ENCODE results near the gene STK16.
"Not testable (repeated sequence)": the region's sequence is repeated elsewhere in the genome, so short reads cannot be mapped to it uniquely, and the experiment has no call there.

STK16 gene

GRCh38 chr2:219245148-219245898, at the start of gene STK16, which contains the start of gene GLB1L:
STK16 (plus strand) TSS chr2:219245479; CDS start chr2:219246000, 521 bp downstream.
GLB1L (minus strand) TSS chr2:219245444; CDS start chr2:219243573, 1,871 bp downstream.
- peak; percentile 76 to 84 for DNase-seq (ENCODE audit: low read depth in 2 of 2)

- DNase-seq (ENCODE audit: low read depth in 2 of 2) = no peak
Observed at GRCh38 chr2:219197388-219197787, 47.9 kb upstream of the STK16 start.

- DNase-seq (ENCODE audit: low read depth in 2 of 2) = no peak
Observed at GRCh38 chr2:219198974-219199373, 46.3 kb upstream of the STK16 start.

GRCh38 chr2:219199470-219200211, 45.6 kb upstream of the STK16 start:
- no peak for DNase-seq (ENCODE audit: low read depth in 2 of 2)

- DNase-seq (ENCODE audit: low read depth in 2 of 2) = not testable (repeated sequence)
Observed at GRCh38 chr2:219200502-219201326, 44.6 kb upstream of the STK16 start.

- not testable (repeated sequence) for DNase-seq (ENCODE audit: low read depth in 2 of 2)
Observed at GRCh38 chr2:219201331-219201730, 43.9 kb upstream of the STK16 start.

DNA sequence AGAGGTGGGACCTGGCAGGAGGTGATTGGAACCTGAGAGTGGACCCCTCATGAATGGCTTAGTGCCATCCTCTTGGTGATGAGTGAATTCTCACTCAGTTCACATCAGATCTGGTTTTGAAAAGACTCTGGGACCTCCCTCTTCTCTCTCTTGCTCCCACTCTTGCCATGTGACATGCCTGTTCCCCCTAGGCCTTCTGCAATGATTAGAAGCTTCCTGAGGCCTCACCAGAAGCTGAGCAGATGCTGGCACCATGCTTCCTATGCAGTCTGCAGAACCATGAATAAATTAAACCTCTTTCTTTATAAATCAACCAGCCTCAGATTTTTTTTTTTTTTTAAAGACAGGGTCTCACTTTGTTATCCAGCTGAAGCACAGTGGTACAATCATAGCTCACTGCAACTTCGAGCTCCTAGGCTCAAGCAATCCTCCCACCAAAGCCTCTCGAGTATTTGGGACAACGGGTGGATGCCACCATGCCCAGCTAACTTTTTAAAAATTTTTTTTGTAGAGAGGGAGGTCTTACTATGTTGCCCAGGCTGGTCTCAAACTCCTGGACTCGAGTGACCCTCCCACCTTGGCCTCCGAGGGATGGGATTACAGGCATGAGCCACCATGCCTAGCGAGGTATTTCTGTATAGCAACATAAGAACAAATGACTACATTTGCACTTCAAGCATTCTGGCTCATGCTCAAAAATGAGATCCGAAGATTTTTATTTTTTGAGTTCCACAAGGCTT, 40.7 kb upstream of the STK16 start:
- no peak for DNase-seq (ENCODE audit: low read depth in 2 of 2)

DNA sequence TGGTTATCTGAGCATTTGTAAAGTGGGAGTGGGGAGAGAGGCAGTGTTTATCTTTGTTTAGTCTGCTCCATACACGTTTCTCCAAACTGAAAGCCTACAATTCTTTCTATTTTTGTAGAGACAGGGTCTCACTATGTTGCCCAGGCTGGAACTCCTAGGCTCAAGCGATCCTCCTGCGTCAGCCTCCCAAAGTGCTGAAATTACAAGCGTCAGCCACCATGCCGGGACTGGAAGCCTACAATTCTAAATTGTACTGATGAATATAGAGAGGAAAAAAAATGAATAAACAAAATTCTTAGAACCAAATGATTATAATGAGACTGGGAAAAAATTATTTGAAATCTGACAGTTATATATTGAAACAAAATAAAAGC, 40.1 kb upstream of the STK16 start:
- no peak for DNase-seq (ENCODE audit: low read depth in 2 of 2)

DNA sequence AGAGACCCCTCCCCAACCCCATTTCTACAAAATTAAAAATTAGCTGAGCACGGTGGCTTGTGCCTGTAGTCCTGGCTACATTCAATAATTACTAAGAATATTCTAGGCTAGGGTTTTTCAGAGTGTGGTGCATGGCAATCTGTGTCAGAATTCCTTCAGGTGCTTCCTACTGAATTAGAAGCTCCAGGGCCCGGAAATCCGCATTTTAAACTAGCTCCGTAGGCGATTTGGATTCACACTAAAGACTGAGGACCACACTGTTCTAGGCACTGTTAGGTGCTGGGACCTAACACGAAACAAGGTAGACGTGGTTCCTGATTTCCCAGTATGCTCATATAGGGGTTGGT, 39.3 kb upstream of the STK16 start:
- no peak for DNase-seq (ENCODE audit: low read depth in 2 of 2)

GRCh38 chr2:219206328-219207133, 38.7 kb upstream of the STK16 start, which contains the start of gene ZFAND2B:
ZFAND2B (plus strand) TSS chr2:219206782; CDS start chr2:219206988, 206 bp downstream.
- peak; percentile 87 to 93 for DNase-seq (ENCODE audit: low read depth in 2 of 2)

DNA sequence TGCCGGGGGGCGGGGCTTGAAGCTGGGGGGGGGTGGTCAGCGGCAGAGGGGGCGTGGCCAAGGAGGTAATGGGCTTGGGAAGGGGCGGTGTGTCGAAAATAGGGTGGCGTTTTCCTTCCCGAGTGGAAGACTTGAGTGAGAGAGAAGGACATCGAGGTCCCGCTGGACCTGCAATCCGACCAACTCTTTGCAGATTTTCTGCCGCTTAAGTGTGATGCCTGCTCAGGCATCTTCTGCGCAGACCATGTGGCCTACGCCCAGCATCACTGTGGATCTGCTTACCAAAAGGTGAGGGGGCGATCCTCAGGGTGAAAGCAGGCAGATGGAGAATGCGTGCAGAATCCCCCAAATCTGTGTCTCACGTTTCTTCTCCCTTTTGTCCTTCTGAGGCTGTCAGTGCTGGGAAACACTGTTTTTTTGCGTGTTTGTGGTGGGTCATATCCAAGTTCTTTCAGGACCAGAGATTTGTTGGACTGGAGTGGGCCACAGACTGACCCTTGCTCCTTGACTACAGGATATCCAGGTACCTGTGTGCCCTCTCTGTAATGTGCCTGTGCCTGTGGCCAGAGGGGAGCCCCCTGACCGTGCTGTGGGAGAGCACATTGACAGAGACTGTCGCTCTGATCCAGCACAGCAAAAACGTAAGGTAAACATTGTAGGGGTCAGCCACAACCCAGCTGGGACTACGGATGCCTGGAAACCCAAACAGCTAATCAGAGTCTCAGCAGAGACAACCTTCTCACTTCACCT, 38.0 kb upstream of the STK16 start:
- DNase-seq (ENCODE audit: low read depth in 2 of 2) = no peak

GRCh38 chr2:219207884-219208740, 37.2 kb upstream of the STK16 start:
- no peak for DNase-seq (ENCODE audit: low read depth in 2 of 2)

- DNase-seq (ENCODE audit: low read depth in 2 of 2) = no peak
Observed at GRCh38 chr2:219209236-219210195, 35.8 kb upstream of the STK16 start.

- no peak for DNase-seq (ENCODE audit: low read depth in 2 of 2)
Observed at GRCh38 chr2:219210196-219210885, 34.9 kb upstream of the STK16 start.

DNA sequence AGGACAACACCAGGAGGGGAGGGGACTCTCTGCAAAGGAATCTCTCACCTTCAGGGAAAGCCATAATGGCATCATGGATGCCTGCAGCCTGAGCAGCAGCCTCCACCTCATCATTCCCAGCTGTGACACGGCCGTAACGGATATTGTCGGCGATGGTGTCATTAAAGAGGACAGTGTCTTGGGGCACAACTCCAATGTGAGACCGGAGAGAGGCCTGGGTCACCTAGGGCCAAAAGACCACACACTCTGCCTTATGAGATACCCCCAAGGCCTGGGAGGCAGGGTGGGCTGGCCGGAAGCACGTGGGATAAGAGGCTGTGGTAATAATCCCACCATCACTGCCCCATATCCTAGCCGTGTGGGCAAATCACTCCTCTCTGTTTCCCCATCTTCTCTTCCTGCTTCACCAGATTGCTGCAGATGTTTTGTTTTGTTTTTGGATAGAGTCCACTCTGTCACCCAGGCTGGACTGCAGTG, 34.4 kb upstream of the STK16 start:
- no peak for DNase-seq (ENCODE audit: low read depth in 2 of 2)

- DNase-seq (ENCODE audit: low read depth in 2 of 2) = no peak
Observed at GRCh38 chr2:219213026-219213415, 32.3 kb upstream of the STK16 start.

DNA sequence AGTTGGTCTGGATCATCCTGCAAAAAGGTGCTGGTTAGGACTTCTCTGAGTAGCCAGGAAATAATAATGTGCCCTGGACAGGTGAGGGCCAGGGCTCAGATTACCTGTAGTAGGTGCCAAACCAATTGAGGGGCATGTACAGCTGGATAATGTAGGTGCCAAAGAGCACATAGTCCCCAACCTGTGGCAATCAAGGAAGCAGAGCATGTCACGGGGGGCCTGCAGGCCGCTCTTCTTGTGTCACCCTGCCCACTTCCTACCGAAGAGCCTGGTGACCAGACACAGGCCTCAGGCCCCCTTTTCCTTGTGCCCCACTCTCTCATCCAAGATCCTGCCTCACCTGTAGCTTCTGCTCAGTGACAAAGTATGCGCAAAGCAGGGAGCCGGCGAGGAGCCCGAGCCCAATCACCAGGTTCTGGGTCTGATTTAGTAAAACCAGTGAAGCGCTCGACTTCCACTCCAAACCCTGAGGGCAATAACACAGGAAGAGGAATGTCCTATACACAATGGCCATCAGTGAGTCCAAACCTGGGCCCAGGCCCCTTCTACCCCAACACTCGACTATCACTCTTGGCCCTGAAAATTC, 31.7 kb upstream of the STK16 start:
- DNase-seq (ENCODE audit: low read depth in 2 of 2) = no peak
